HepG2 (cell line): ENCODE results near the gene SYNGAP1. TPM values are rescaled to one million over a fixed set of nuclear protein-coding genes. Genes with fewer than 3 reads are reported as not detected.

ENCODE experiments used
- BATF2 ChIP-seq: sonication (generic); formaldehyde crosslinking; IDR thresholded peaks from 2 replicates; pipeline ENCODE4 v1.8.0; 2022; ENCODE audit warnings: mild to moderate bottlenecking, missing genetic modification reagents, moderate library complexity
- BCL3 ChIP-seq: sonication (generic); formaldehyde crosslinking; IDR thresholded peaks from 2 replicates; pipeline ENCODE4 v1.5.1; 2020; ENCODE audit warnings: mild to moderate bottlenecking, missing genetic modification reagents, moderate library complexity
- FOXA1 ChIP-seq, 2 experiments: fragments of 450-650 bp in 1 of 2; sonication (generic) in 1 of 2; formaldehyde crosslinking in 1 of 2; IDR thresholded peaks; 2 replicates each; pipeline versions ENCODE4 v1.4.0 to v1.6.1; 2016 to 2020; ENCODE audit warnings: missing genetic modification reagents in 1 of 2
- FOXM1 ChIP-seq: sonication (generic); formaldehyde crosslinking; IDR thresholded peaks from 2 replicates; pipeline ENCODE4 v1.5.0; 2020; ENCODE audit warnings: missing genetic modification reagents
- ISL2 ChIP-seq: sonication (generic); formaldehyde crosslinking; IDR thresholded peaks from 2 replicates; pipeline ENCODE4 v1.5.0; 2020; ENCODE audit warnings: missing genetic modification reagents
- KDM6A ChIP-seq: IDR thresholded peaks from 2 replicates; pipeline ENCODE4 v1.6.1; 2016; ENCODE audit warnings: low read depth
- NFKB2 ChIP-seq: sonication (generic); formaldehyde crosslinking; IDR thresholded peaks from 2 replicates; pipeline ENCODE4 v1.4.0; 2020; ENCODE audit warnings: missing genetic modification reagents, borderline replicate concordance
- SIN3B ChIP-seq: fragments of 150-350 bp; IDR thresholded peaks from 2 replicates; pipeline ENCODE4 v1.6.1; 2014; ENCODE audit warnings: low read length
- TAF1 ChIP-seq: sonication (generic); formaldehyde crosslinking; IDR thresholded peaks from 2 replicates; pipeline ENCODE4 v1.4.0; 2020; ENCODE audit warnings: missing genetic modification reagents
- TBP ChIP-seq: sonication (generic); formaldehyde crosslinking; IDR thresholded peaks from 2 replicates; pipeline ENCODE4 v1.5.0; 2020; ENCODE audit warnings: missing genetic modification reagents
- TCF7 ChIP-seq: sonication (generic); IDR thresholded peaks from 2 replicates; pipeline ENCODE4 v1.6.1; 2016; ENCODE audit warnings: antibody characterized with exemption, low read depth
- TGIF2 ChIP-seq: IDR thresholded peaks from 2 replicates; pipeline ENCODE4 v1.6.1; 2016; ENCODE audit warnings: control low read depth, missing compliant biosample characterization
- ZFP36L2 ChIP-seq: sonication (generic); formaldehyde crosslinking; IDR thresholded peaks from 2 replicates; pipeline ENCODE4 v1.4.0; 2020; ENCODE audit warnings: missing genetic modification reagents
- ZFX ChIP-seq: sonication (generic); formaldehyde crosslinking; IDR thresholded peaks from 2 replicates; pipeline ENCODE4 v1.4.0; 2020; ENCODE audit warnings: mild to moderate bottlenecking, low read depth, missing genetic modification reagents, moderate library complexity
- ZMYM4 ChIP-seq: sonication (generic); formaldehyde crosslinking; IDR thresholded peaks from 2 replicates; pipeline ENCODE4 v1.8.1; 2023; ENCODE audit warnings: mild to moderate bottlenecking, missing genetic modification reagents
- ZNF503 ChIP-seq: sonication (generic); formaldehyde crosslinking; IDR thresholded peaks from 2 replicates; pipeline ENCODE4 v1.4.0; 2020; ENCODE audit warnings: missing genetic modification reagents
- polyA plus RNA-seq, 8 experiments: library from polyadenylated mRNA; depleted of rRNA in 3 of 8; stranded (reverse) in 7 of 8; unstranded in 1 of 8; fragments of >200 nt; fragmentation: Illumina TruSeq in 4 of 8; extraction: Trizol in 4 of 8; gene quantifications; 2 replicates each; pipeline versions ENCODE4 v1.2.1 to v1.2.3, GENCODE V29; 2011 to 2016; ENCODE audit warnings: low read depth in 4 of 8, missing spikeins in 1 of 8, mixed read lengths in 1 of 8; ENCODE audit not compliant: insufficient read depth in 1 of 8
- total RNA-seq, 5 experiments: library from RNA; depleted of rRNA; stranded (reverse); fragments of >200 nt; fragmentation: Illumina TruSeq; extraction: Trizol; gene quantifications; 2 replicates each; pipeline ENCODE4 v1.2.3, GENCODE V29; 2016; ENCODE audit warnings: low read depth in 1 of 5
- TF ChIP-seq, protein P1 (sequence below): sonication (generic); formaldehyde crosslinking; IDR thresholded peaks from 2 replicates; pipeline ENCODE4 v1.4.0; 2020; ENCODE audit warnings: missing genetic modification reagents
- TF ChIP-seq, protein P2 (sequence below): sonication (generic); formaldehyde crosslinking; IDR thresholded peaks from 2 replicates; pipeline ENCODE4 v1.8.1; 2022; ENCODE audit warnings: mild to moderate bottlenecking, missing genetic modification reagents
- TF ChIP-seq, protein P3 (sequence below): sonication (generic); formaldehyde crosslinking; IDR thresholded peaks from 2 replicates; pipeline ENCODE4 v1.8.1; 2022; ENCODE audit warnings: low read depth, mild to moderate bottlenecking, missing genetic modification reagents

The SYNGAP1 gene
- total and polyA plus RNA-seq, 2 of the 13 experiments (the other 11 are each of a cell fraction or from before 2014, with no cell fraction given), result 0.75 to 1.1 TPM

DNA sequence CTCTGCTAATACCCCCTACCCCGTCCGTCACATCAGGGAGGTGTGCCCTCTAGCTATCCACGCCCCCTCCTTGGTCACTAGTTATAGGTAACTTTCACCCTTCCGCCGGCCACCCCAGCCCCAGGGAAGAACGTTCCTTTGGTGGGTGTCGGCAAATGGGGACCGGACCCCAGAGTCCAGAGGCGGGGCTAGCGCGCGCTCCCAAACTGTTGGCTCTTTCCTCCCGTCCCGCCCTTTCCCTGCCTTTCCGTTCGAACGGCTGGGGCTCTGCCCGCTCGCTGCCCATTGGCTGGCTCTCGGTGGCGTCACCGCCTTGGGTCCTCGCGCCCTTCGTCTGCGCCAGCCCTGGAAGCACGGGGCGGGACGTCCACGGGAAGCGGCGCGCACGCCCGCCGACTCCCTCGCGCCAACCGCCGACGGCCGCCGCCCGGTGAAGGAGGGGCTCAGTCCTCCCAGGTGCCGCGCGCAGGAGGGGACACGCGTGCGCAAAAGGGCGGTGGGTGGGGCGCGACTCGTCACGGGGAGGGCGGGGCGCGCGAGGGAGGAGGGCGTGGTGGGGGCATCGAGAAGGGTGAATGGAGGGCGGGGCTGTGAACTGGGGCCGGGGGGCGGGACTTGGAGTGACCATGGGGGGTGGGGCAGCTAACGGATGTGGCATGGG lies 9.7 kb upstream of the SYNGAP1 start (continued):
- no peak for TF ChIP-seq FOXA1 (IDR thresholded peaks at IDR 0.05)
- TF ChIP-seq FOXA1 (CRISPR knock-in tag; IDR thresholded peaks at IDR 0.05), result peak; percentile 42; the same call in 1 of the 2 replicates
- peak; percentile 93 for TF ChIP-seq ZMYM4
- no peak for TF ChIP-seq TCF7
- peak; percentile 66 for TF ChIP-seq ISL2 (CRISPR knock-in tag)
- peak; percentile 61; the same call in 1 of the 2 replicates for TF ChIP-seq TAF1 (CRISPR knock-in tag)
- TF ChIP-seq, protein P1, sequence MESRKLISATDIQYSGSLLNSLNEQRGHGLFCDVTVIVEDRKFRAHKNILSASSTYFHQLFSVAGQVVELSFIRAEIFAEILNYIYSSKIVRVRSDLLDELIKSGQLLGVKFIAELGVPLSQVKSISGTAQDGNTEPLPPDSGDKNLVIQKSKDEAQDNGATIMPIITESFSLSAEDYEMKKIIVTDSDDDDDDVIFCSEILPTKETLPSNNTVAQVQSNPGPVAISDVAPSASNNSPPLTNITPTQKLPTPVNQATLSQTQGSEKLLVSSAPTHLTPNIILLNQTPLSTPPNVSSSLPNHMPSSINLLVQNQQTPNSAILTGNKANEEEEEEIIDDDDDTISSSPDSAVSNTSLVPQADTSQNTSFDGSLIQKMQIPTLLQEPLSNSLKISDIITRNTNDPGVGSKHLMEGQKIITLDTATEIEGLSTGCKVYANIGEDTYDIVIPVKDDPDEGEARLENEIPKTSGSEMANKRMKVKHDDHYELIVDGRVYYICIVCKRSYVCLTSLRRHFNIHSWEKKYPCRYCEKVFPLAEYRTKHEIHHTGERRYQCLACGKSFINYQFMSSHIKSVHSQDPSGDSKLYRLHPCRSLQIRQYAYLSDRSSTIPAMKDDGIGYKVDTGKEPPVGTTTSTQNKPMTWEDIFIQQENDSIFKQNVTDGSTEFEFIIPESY (CRISPR knock-in tag), result peak; percentile 65
- peak; percentile 93; the same call in 1 of the 2 replicates for TF ChIP-seq NFKB2
- TF ChIP-seq TGIF2 (CRISPR knock-in tag), result peak; percentile 87; the same call in 1 of the 2 replicates
- no peak for TF ChIP-seq ZFP36L2 (CRISPR knock-in tag)
- peak; percentile 72; the same call in 1 of the 2 replicates for TF ChIP-seq ZNF503 (CRISPR knock-in tag)
- TF ChIP-seq ZFX (CRISPR knock-in tag), result peak; percentile 44; the same call in 1 of the 2 replicates
- TF ChIP-seq KDM6A (CRISPR knock-in tag), result 0 out of 2 replicates have a peak, but pooled peaks have one; percentile 25
- peak; percentile 100 for TF ChIP-seq BATF2 (CRISPR knock-in tag)
- TF ChIP-seq FOXM1 (CRISPR knock-in tag), result 0 out of 2 replicates have a peak, but pooled peaks have one; percentile 59
- TF ChIP-seq TBP (CRISPR knock-in tag), result 0 out of 2 replicates have a peak, but pooled peaks have one; percentile 86
- TF ChIP-seq BCL3 (CRISPR knock-in tag), result peak; percentile 97
- TF ChIP-seq, protein P2, sequence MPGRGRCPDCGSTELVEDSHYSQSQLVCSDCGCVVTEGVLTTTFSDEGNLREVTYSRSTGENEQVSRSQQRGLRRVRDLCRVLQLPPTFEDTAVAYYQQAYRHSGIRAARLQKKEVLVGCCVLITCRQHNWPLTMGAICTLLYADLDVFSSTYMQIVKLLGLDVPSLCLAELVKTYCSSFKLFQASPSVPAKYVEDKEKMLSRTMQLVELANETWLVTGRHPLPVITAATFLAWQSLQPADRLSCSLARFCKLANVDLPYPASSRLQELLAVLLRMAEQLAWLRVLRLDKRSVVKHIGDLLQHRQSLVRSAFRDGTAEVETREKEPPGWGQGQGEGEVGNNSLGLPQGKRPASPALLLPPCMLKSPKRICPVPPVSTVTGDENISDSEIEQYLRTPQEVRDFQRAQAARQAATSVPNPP, result peak; percentile 94; the same call in 1 of the 2 replicates
- peak; percentile 78 for TF ChIP-seq SIN3B
- TF ChIP-seq, protein P3, sequence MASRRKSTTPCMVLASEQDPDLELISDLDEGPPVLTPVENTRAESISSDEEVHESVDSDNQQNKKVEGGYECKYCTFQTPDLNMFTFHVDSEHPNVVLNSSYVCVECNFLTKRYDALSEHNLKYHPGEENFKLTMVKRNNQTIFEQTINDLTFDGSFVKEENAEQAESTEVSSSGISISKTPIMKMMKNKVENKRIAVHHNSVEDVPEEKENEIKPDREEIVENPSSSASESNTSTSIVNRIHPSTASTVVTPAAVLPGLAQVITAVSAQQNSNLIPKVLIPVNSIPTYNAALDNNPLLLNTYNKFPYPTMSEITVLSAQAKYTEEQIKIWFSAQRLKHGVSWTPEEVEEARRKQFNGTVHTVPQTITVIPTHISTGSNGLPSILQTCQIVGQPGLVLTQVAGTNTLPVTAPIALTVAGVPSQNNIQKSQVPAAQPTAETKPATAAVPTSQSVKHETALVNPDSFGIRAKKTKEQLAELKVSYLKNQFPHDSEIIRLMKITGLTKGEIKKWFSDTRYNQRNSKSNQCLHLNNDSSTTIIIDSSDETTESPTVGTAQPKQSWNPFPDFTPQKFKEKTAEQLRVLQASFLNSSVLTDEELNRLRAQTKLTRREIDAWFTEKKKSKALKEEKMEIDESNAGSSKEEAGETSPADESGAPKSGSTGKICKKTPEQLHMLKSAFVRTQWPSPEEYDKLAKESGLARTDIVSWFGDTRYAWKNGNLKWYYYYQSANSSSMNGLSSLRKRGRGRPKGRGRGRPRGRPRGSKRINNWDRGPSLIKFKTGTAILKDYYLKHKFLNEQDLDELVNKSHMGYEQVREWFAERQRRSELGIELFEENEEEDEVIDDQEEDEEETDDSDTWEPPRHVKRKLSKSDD (CRISPR knock-in tag), result no peak; the same call in none of the 2 replicates
